Measurements from ENCODE around the gene PAFAH1B1.

Gene PAFAH1B1

DNA sequence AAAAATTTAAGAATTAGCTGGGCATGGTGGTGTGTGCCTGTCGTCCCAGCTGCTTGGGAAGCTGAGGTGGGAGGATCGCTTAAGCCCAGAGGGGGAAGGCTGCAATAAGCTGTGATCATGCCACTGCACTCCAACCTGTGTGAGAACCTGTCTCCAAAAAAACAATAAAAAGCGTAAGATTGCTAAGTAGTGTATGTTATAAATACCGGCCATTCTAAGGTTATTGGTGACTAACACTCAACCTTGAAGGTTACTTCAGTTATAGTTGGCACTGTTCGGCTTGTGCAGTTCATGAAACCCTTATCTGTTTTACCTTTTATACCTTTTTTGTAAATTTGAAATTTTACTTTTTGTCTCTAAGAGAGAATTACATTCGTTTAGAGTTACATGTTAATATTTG, 44.0 kb downstream of the PAFAH1B1 start:
- TF ChIP-seq ZEB2 (tag by site-specific recombination; IDR thresholded peaks at IDR 0.05) (no peak), ZBTB21 (tag by site-specific recombination; IDR thresholded peaks at IDR 0.05) (no peak), ZNF132 (tag by site-specific recombination; IDR thresholded peaks at IDR 0.05; ENCODE audit: borderline replicate concordance) (no peak), KLF8 (tag by site-specific recombination; IDR thresholded peaks at IDR 0.05) (no peak), ZNF843 (tag by site-specific recombination; IDR thresholded peaks at IDR 0.05) (no peak), ZNF600 (tag by site-specific recombination; IDR thresholded peaks at IDR 0.05) (no peak), SCRT2 (tag by site-specific recombination; IDR thresholded peaks at IDR 0.05) (no peak), GFI1B (tag by site-specific recombination; IDR thresholded peaks at IDR 0.05) (no peak), ZNF391 (tag by site-specific recombination; IDR thresholded peaks at IDR 0.05; ENCODE audit: borderline replicate concordance, low read depth) (no peak), ZNF248 (tag by site-specific recombination; IDR thresholded peaks at IDR 0.05) (no peak)
- TF ChIP-seq, protein P1, sequence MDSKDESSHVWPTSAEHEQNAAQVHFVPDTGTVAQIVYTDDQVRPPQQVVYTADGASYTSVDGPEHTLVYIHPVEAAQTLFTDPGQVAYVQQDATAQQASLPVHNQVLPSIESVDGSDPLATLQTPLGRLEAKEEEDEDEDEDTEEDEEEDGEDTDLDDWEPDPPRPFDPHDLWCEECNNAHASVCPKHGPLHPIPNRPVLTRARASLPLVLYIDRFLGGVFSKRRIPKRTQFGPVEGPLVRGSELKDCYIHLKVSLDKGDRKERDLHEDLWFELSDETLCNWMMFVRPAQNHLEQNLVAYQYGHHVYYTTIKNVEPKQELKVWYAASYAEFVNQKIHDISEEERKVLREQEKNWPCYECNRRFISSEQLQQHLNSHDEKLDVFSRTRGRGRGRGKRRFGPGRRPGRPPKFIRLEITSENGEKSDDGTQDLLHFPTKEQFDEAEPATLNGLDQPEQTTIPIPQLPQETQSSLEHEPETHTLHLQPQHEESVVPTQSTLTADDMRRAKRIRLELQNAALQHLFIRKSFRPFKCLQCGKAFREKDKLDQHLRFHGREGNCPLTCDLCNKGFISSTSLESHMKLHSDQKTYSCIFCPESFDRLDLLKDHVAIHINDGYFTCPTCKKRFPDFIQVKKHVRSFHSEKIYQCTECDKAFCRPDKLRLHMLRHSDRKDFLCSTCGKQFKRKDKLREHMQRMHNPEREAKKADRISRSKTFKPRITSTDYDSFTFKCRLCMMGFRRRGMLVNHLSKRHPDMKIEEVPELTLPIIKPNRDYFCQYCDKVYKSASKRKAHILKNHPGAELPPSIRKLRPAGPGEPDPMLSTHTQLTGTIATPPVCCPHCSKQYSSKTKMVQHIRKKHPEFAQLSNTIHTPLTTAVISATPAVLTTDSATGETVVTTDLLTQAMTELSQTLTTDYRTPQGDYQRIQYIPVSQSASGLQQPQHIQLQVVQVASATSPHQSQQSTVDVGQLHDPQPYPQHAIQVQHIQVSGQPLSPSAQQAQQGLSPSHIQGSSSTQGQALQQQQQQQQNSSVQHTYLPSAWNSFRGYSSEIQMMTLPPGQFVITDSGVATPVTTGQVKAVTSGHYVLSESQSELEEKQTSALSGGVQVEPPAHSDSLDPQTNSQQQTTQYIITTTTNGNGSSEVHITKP (tag by site-specific recombination; IDR thresholded peaks at IDR 0.05): no peak
- TF ChIP-seq, protein P2, sequence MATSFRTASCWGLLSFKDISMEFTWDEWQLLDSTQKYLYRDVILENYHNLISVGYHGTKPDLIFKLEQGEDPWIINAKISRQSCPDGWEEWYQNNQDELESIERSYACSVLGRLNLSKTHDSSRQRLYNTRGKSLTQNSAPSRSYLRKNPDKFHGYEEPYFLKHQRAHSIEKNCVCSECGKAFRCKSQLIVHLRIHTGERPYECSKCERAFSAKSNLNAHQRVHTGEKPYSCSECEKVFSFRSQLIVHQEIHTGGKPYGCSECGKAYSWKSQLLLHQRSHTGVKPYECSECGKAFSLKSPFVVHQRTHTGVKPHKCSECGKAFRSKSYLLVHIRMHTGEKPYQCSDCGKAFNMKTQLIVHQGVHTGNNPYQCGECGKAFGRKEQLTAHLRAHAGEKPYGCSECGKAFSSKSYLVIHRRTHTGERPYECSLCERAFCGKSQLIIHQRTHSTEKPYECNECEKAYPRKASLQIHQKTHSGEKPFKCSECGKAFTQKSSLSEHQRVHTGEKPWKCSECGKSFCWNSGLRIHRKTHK (tag by site-specific recombination; IDR thresholded peaks at IDR 0.05): no peak
- Histone ChIP-seq H3K27ac (ENCODE audit: extremely low read depth, low read depth, low read length) (no peak overlapping the region), H3K9me3 (ENCODE audit: control insufficient read depth, insufficient read depth, low read depth, low read length) (no peaks in the 10 kb centered on the region), H3K36me3 (ENCODE audit: control insufficient read depth in 2 of 2, insufficient read depth in 1 of 2, low read length in 2 of 2) (peaks cover 41 to 55% of the 10 kb centered on the region in 2 experiments), H3K4me3 (ENCODE audit: low read depth, low read length) (no peak overlapping the region), H3K4me1 (ENCODE audit: control insufficient read depth, insufficient read depth, low read length) (peaks cover 30% of the 10 kb centered on the region)
- CTCF ChIA-PET: no interaction called here
- POLR2A ChIA-PET: no interaction called here

DNA sequence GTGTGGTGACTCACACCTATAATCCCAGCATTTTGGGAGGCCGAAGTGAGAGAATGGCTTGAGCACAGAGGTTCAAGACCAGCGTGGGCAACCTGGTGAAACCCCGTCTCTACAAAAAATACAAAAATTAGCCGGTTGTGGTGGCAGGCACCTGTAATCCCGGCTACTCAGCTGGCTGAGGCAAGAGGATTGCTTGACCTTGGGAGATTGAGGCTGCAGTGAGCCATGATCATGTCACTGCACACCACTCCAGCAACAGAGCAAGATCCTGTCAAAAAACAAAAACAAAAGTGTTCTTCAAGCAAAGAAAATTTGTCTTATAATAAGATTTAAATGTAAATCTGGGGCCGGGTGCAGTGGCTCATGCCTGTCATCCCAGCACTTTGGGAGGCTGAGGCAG, 51.5 kb downstream of the PAFAH1B1 start:
- no peak overlapping the region for H3K4me3 ChIP-seq (ENCODE audit: low read depth, low read length)
- H3K27ac ChIP-seq (ENCODE audit: extremely low read depth, low read depth, low read length): no peak overlapping the region
- H3K9me3 ChIP-seq (ENCODE audit: control insufficient read depth, insufficient read depth, low read depth, low read length): no peaks in the 10 kb centered on the region
- CTCF ChIA-PET: interaction anchor here (0.6 kb wide), 1 partner anchor 26 kb away, joined by 4 read pairs; no protein-coding TSS in a partner anchor
- TF ChIP-seq TSHZ1 (tag by site-specific recombination; IDR thresholded peaks at IDR 0.05; ENCODE audit: borderline replicate concordance): no peak
- TF ChIP-seq KLF16 (tag by site-specific recombination; IDR thresholded peaks at IDR 0.05): no peak
- H3K36me3 ChIP-seq (ENCODE audit: control insufficient read depth in 2 of 2, insufficient read depth in 1 of 2, low read length in 2 of 2): peaks cover 35 to 42% of the 10 kb centered on the region in 2 experiments
- POLR2A ChIA-PET: interaction anchor here (0.6 kb wide), 1 partner anchor 135 kb away, joined by 3 read pairs; no protein-coding TSS in a partner anchor
- H3K4me1 ChIP-seq (ENCODE audit: control insufficient read depth, insufficient read depth, low read length): no peaks in the 10 kb centered on the region

All from HEK293 (cell line).